Measurements from ENCODE around the gene RPS3.
A peak's percentile ranks its signal among the peaks of the same experiment; 100 is the strongest.
"Not testable (repeated sequence)": the region's sequence is repeated elsewhere in the genome, so short reads cannot be mapped to it uniquely, and the experiment has no call there.

Gene RPS3

DNA sequence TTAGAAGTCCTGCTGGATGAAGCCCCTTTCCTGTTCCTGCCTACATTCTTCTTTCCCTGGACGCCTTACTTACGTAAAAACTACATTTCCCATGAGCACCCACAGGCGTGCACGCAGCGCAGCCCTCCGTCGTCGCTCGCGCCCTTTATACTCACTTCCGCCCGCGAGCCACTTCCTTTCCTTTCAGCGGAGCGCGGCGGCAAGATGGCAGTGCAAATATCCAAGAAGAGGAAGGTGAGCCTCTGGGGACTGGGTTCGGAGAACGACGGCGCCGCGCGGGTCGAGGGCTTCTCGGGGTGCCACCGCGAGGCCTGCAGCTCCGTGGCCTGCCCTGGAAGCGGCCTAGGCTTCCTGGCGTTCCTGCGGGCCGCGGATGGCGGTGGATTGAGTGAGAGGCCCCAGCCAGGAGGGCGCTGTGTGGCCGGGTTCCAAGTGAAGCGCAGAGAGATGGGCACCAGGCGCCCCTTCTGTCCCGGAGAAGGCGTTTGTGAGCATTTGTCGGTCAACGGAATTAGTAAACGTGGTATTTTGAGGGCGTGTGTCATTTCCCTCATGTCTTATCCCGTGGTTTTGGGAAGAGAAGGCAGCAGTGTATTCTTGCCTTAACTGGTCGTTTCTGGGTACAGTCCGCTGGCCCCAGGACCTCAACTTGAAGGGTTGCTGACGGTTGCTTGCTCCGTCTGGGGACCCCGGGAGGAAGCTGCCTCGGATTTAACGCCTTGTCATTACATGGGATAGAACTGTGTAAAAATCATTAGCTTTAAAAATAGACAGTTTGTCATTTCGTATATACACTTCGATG lies at the start of gene RPS3:
Gene RPS3, plus strand, starts transcription at position 175 of the 802 bp plus-strand sequence. Its CDS starts 30 bp downstream, at position 205.
- DNase-seq, result peak; percentile 91

DNA sequence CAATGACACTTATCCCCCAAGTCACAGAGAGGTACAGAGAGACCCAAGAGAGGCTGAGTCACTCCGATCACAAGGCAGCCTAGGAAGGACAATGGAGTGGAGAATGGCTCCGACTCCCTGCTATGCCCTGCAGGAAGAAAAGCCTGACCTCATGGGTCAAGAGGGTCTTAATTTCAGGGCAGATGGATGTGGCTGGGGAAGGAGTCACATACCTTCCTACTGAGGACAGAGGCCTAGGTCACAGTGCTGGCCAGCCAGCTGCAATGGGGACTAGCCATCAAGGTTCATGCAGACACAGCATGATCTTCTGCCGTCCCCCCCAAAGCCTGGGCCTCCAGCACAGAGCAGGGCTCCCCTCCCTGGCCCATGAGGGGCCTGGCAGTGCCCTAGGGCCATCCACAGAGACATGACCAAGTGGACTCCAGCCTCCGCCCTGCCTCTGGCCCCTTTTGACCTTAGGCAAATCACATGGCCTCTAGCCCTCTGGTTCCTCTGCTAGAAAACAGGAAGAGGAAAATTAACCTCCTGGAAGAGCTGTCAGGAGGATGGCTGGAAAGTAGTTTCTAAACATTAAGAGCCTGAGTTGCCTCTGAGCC lies 49.7 kb upstream of the RPS3 start:
- no peak for DNase-seq

DNA sequence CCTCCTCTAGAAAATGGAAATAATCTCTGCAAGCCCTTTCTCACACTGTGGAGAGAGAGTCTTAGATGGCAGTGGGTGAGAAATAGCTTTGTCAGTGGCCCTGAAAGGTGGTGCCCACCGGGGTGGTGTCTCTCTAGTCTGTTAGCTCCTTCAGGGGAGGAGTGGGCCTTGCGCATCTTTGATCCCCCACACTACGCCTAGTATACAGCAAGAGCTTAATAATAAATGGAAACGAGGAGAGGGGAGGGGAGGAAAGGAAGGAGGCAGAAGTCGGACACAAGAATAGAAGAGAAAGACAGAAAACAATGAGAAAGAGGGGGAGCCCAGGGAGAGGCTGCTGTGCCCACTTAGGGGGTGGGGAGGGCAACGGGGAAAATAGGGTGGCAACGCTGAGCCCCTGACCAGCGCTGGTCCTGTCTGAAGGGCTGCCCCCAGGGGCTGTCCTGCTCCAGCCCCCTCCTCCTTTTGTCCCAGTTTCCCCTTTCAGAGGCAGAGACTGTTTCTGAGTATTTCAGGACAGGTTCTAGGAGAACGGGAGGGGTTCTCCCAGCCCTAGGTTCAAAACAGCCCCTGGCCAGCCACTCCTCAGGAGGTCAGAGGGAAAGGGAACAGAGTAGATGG lies 49.1 kb upstream of the RPS3 start:
- DNase-seq, result no peak

DNA sequence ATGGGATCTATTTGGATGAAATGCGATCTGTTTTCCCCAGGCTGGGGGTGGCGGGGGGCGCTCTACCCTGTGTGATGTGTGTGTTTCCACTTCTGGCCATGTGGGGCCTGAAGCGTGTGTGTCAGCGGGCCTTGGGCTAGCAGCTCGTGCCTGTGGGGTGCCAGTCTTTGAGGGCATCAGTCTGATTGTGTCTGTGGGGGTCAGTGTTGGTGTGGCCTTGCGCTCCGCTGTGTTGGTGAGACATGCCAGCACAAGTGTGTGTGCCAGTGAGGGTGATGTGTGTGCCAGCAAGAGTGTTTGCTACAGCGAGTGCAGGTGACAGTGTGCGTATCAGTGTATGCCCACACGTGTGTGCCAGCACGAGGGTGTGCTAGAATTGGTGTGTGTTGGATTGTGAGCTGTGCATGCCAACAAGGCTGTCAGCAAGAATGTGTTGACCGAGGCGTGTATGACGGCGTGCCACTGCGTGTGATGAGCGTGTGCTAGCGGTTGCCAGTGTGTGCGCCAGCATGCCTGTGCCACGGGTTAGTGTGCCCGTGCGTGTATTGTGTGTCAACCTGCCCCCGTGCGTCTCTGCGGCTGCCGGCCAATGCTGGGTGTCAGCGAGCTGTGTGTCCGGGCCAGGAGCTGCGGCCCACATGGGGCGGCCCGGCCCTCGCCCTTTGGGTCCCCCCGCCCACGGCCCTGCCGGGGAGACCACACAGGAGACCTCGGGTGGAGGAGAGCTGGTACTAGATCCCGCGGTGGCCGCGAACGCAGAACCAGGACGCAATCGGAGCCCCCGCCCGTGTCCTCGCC lies 48.4 kb upstream of the RPS3 start:
- peak; percentile 63 for DNase-seq

DNA sequence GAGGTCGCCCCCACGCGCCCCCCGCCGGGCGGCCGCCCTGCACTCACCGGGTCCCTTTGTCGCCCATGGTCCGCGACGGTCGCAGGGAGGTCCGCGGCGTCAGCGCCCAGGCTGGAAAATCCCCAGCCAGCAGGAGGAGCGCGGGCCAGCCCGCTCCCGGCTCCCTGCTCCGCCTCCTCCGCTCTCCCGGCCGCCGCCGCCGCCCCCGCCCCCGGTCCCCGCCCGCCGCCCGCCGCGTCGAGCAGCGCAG lies 47.9 kb upstream of the RPS3 start, which contains the start of gene ARRB1:
Gene ARRB1, minus strand, starts transcription at position 121 of the 250 bp plus-strand sequence. Its CDS starts 54 bp downstream, at position 67.
- DNase-seq, result no peak

DNA sequence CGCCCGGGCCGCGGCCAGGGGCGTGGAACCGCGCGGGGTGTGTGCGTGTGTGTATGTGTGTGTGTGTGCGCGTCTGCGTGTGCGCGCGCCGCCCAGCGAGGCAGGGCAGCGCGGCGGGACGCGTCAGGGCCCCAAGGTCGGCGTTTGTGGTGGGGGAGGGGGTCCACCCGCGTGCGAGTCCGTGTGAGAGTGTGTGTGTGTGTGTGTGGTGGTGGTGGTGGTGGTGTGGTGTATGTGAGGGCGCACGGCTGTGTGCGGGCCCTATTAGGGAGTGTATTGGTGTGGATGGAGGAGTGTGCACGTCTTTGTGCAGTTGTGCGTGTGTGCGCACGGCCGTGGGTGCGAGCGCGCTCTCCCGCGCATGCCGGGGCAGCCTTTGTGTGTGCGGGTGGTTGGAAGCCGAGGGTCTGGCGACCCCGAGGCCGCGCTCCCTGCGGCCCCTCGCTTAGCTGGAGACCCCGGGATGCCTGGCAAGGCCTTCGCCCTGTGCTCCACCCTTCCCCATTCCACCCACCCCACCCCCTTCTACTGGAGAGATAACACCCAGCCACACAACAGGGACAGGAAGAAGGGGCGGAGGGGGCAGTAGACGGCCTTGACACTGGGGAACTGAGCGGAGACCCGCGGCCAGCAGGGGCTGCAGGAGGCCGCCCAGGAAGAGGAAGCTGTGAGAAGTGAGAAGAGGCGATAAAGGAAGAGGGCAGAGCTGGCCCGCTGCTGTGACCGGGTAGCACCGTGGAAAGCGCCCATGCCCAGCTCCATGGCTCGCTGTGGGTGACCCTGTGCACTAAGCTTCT lies 47.3 kb upstream of the RPS3 start:
- DNase-seq, result peak; percentile 65

DNA sequence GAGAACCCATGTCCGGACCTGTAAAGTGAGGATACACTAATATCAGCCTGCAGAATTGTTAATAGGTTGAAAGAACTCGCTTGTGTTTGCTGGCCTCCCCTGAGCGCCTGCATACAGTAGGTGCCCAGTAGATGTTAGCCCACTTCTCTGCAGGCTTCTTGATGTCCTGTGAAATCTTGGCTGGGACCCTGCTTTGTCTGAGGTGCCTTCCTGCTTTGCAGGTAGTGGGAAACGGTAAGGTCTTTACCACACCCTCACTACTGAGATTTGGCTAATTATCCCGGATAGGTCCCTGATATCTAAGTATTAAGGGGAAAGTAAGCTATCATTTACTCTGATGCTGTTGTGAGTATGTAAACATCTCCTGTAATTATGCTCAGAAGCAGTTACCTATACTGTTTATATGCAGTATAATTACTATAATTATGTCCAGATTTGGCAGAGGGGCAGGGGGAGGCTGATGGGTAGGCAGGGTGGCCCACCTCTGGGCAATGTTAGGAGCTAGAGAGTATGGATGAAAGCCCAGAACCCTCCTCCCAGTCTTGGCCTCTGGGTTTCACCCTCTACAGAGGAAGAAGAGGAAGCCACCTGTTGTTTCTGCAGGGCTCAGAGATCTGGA lies 46.6 kb upstream of the RPS3 start:
- no peak for DNase-seq

DNA sequence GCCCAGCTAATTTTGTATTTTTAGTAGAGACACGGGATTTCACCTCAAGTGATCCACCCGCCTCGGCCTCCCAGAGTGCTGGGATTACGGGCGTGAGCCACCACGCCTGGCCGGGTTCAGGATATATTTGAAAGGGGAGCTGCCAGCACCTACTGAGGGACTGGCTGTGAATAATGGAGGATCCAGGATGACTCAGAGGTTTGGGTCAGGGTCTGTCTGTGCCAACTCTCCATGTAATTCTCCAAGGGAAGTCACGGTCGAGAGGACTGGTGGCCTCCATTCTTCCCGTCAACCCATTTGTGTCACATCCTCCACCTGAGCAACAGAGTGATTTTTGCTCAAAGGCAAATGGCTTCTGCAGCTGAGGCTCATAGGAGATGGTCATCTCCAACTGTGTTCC lies 44.3 kb upstream of the RPS3 start:
- no peak for DNase-seq

DNA sequence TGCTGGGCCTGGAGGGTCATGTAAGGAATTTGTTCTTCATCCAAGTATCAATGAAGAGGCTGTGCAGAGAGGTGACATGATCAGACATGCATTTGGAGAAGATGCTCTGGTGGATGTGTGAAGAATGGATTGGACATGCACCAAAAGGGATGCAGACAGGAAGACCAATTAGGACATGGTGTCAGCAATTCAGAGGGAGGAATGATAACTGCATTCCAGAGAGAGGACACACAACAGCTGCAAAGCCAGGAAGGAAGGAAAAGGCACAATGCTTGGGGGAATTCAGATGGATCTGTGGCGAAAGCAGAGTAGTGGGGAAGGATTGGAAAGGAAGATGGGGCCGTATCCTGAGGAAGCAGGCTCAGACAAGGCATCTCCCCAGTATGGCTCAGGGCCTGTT lies 42.7 kb upstream of the RPS3 start:
- DNase-seq, result no peak

DNA sequence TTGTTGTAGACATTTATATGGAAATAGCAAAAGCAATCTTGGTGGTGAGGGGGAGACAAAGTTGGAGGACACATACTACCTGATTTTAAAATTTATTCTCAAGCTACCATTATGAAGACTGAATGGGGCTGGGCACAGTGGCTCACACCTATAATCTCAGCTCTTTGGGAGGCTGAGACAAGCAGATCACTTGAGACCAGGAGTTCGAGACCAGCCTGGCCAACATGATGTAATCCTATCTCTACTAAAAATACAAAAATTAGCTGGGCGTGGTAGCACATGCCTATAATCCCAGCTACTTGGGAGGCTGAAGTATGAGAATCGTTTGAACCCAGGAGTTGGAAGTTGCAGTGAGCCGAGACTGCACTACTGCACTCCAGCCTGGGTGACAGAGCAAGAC lies 37.0 kb upstream of the RPS3 start:
- not testable (repeated sequence) for DNase-seq

DNA sequence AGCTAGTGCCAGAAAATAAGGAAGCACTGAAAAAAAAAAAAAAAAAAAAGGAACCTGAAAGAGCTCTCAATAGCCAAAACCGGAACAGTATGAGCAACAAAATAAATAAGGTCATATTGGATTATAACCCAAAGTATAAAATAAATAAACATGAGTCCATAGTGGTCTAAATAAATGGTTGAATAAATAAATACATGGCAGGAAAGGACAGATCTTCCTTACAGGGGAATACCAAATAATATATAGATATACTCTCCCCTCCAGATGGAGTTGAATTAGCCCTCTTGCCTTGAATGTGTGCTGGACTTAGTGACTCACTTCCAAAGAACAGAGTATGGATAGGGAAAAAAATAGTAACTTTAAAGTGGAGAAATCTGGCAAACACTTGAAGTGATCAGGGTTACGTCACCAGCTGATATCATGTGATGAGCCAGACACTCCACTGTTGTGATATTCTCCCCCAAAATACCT lies 33.6 kb upstream of the RPS3 start:
- no peak for DNase-seq

DNA sequence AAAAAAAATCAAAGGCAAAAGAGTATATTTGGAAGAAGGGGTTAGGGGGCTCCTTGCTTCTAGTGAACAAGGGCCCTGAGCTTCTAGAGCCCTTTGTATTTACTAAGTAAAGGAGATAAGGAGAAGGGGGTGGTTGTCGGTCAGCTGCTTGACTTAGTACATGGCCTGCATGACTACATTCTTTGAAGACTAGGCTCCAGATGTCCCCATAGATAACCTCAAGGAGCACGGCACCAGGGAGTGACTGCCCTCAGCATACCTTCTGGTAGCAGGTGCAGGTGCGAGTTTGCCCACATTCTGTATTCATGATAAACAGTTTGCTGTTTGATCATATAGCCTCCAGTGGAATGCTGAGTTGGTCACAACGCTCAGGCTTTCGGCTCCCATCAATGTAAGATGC lies 32.5 kb upstream of the RPS3 start:
- DNase-seq, result not testable (repeated sequence)

DNA sequence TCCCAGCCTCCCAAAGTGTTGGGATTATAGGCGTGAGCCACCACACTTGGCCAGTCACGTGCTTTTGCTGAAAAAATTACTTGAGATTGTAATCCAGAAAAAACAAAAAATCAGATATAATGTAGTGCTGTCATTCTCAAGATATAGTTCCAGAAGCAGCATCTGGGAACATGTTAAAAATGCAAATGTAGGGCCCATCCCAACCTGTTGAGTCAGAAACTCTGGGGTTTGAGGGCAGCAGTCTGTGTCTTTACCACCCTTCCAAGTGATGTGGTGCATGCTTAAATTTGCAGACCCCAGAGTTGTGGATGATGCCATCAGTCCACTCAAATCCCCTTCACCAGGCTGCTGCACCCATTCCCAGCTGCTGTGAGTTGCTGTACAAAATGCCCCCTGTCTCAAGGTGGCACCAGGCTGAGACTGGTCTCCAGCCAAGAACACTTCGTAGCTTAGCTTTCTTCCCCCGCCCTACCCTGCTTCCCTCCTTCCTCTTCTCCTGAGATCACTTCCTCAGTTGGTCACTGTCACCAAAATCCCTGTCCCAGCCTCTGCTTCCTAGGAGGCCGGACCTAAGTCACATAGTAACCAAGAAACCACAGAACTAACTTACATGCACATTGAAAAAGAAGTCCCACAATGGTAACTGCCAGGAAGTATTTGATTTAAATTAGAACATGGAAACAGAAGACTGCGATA lies 29.6 kb upstream of the RPS3 start:
- DNase-seq, result no peak

DNA sequence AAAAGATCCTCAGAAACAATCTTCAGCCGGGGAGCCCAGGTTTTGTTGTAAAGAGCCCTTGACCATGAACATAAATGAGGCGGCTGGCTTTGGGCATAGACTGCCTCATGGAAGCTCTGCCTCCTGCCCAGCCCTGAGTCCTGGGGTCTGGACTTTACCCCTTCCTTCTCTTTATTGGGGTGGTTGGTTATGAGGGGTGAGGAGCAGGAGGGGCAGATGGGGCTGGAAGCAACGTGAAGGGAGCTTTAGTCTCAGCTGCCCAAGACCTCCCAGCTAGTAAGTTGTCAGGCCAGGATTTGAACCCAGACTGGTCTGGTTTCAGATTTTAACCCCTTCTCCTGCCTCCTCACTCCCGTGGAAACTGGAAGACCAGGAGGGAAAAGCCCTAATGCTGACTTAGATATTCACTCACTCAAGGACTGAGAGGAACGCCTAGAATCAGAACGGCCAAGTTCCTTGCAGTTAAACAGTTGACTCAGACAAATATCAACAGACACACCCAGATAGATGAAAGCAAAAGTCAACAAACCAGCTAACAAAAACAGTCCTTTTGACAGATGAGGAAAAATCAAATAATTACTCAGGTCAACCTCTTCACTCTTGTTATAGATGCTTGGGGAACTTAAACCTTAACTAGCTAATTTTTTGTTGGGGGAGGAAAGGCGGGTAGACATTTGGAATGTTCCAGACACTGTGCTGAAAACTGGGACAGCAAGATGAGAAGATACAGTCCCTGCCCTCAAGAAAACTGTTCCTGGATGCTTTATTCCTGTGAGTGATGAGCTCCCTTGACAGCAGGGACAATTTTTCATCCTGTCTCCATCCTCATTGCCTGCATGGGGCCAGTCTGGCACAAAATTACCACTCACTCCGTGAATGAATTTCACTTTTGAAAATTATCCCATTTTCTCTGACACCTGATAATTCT lies 27.1 kb upstream of the RPS3 start:
- no peak for DNase-seq

DNA sequence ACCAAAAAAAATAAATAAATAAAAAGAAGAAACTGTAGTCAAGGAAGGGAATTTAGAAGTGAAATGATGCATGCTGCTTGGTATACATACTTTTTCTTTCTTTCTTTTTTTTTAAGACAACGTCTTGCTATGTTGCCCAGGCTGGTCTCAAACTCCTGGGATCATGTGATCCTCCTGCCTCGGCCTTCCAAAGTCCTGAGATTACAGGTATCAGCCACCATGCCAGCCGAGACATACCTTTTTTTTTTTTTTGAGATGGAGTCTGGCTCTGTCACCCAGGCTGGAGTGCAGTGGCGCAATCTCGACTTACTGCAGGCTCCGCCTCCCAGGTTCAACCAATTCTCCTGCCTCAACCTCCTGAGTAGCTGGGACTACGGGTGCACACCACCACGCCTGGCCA lies 26.1 kb upstream of the RPS3 start:
- no peak for DNase-seq

DNA sequence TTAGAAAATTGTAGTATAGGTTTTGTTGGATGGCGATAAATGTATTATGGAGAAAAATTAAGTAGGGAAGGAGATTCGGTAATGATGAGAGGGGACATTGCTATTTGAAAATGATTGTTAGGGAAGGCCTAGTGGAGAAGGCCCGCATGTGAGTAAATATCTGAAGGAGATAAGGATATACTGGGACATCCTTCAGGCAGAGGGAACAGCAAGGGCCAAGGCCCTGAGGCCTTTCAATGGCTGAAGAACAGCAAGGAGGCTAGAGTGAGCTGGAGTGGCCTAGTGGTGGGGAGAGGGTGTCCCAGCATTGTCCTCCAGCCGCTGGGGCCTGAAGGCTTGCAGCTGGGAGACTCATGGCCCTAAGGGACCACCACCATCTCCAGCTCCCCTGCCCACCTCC lies 24.7 kb upstream of the RPS3 start:
- no peak for DNase-seq

DNA sequence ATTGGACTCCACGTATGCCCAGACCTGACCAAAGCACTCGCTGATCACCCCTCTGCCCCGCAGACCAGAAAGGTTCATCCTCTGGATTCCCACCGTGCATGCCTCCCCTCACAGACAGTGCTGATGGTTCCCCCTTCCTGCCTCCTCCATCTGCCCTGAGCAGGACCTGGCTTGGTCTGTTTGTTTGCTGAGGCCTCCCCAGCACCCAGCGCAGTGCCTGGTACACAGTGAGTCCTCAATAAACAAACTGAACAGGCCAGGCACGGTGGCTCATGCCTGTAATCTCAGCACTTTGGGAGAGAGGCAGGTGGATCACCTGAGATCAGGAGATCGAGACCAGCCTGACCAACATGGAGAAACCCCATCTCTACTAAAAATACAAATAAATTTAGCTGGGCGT lies 23.7 kb upstream of the RPS3 start:
- no peak for DNase-seq

DNA sequence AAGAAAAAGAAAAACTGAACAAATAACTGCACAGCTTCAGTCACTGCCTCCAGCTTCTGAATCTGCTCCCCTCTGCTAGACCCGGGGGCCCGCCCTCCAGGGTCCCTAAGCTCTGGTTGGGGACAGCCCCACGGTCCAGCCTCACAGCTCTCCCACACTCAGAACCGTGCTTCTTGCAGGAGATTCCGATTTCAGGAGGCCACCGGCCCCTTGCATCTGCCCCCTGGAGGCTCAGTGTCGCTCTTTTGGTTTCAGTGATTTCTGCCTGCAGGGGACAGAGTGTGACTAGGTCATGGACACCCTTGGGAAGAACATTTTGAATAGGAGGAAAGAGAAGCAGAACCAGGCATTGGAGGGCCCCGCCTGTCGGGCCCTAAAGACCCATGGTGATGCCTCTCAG lies 23.1 kb upstream of the RPS3 start:
- no peak for DNase-seq

DNA sequence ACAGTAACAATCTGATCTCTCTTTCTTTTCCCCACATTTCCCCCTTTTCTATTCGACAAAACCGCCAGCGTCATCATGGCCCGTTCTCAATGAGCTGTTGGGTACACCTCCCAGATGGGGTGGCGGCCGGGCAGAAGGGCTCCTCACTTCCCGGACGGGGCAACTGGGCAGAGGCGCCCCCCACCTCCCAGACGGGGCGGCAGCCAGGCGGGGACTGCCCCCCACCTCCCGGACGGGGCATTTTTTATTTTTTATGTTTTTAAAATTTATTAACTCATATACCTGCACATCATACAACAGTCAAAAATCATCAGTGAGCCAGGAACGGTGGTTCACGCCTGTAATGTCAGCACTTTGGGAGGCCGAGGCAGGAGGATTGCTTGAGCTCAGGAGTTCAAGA lies 20.5 kb upstream of the RPS3 start:
- DNase-seq, result not testable (repeated sequence)

DNA sequence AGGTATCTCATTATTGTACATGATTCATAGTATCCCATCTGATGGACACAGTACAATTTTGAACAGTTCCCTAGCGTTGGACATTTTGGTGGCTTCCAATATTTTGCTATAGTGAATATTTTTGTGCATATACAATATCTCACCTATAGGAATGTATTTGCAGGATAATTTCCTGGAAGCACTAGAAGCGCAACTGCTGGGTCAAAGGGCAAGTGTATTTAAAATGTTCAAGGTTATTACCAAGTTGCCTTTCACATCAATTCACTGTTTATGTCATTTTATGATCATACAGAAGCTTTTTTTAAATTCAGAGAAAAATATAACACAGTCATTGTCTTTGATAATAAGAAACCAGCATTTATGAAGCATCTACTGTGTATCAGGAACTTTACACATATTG lies 19.1 kb upstream of the RPS3 start:
- DNase-seq, result no peak
